Neural cell (in vitro differentiated cells): ENCODE measurements around the gene LUZP1. TPM values are rescaled to one million over a fixed set of nuclear protein-coding genes. Genes with fewer than 3 reads are reported as not detected.

ENCODE experiments used
- H2AFZ ChIP-seq: fragments of 200-600, 300-800 bp; sonication (generic), shearing (Covaris generic); 2 replicates; pipeline ENCODE4 v1.6.0; 2014; ENCODE audit warnings: low read depth, mild to moderate bottlenecking, antibody characterized with exemption, low read length, moderate library complexity
- H3F3A ChIP-seq: fragments of 200-600 bp; shearing (Covaris generic); 2 replicates; pipeline ENCODE4 v1.6.1; 2016; ENCODE audit warnings: mild to moderate bottlenecking, moderate library complexity, mixed read lengths, antibody characterized with exemption, low read length; ENCODE audit not compliant: insufficient read depth, poor library complexity, severe bottlenecking
- H3K27ac ChIP-seq: fragments of 200-600, 300-800 bp; sonication (generic), shearing (Covaris generic); 2 replicates; pipeline ENCODE4 v1.5.1; 2014; ENCODE audit warnings: mild to moderate bottlenecking, low read length, moderate library complexity
- H3K27me3 ChIP-seq: fragments of 300-800, 200-600 bp; sonication (generic), shearing (Covaris generic); 2 replicates; pipeline ENCODE4 v1.6.0; 2014; ENCODE audit warnings: mild to moderate bottlenecking, low read depth, low read length, moderate library complexity; ENCODE audit not compliant: insufficient read depth
- H3K36me3 ChIP-seq: fragments of 300-800, 200-600 bp; sonication (generic), shearing (Covaris generic); 2 replicates; pipeline ENCODE4 v1.5.1; 2014; ENCODE audit warnings: mild to moderate bottlenecking, antibody characterized with exemption, low read length, moderate library complexity; ENCODE audit not compliant: insufficient read depth
- H3K4me2 ChIP-seq: fragments of 300-800, 200-600 bp; sonication (generic), shearing (Covaris generic); 2 replicates; pipeline ENCODE4 v1.6.0; 2014; ENCODE audit warnings: mild to moderate bottlenecking, low read length
- H3K4me3 ChIP-seq: fragments of 300-800, 200-600 bp; sonication (generic), shearing (Covaris generic); 2 replicates; pipeline ENCODE4 v1.5.1; 2014; ENCODE audit warnings: mild to moderate bottlenecking, low read length, moderate library complexity
- H3K79me2 ChIP-seq: fragments of 200-600 bp; shearing (Covaris generic); replicated peaks from 2 replicates; pipeline ENCODE4 v1.6.0; 2014; ENCODE audit warnings: mild to moderate bottlenecking, low read length, moderate library complexity; ENCODE audit not compliant: insufficient read depth
- H3K9ac ChIP-seq: fragments of 300-800, 200-600 bp; sonication (generic), shearing (Covaris generic); 2 replicates; pipeline ENCODE4 v1.6.1; 2016; ENCODE audit warnings: mild to moderate bottlenecking, low read length, mixed read lengths
- H3K9me2 ChIP-seq: fragments of 200-600 bp; shearing (Covaris generic); 2 replicates; pipeline ENCODE4 v1.6.1; 2016; ENCODE audit warnings: mild to moderate bottlenecking, low read length, mixed read lengths; ENCODE audit not compliant: insufficient read depth
- H3K9me3 ChIP-seq: fragments of 200-600, 300-800 bp; sonication (generic), shearing (Covaris generic); 2 replicates; pipeline ENCODE4 v1.6.1; 2016; ENCODE audit warnings: mild to moderate bottlenecking, mixed run types, low read length, moderate library complexity, mixed read lengths
- H4K20me1 ChIP-seq: fragments of 200-600 bp; shearing (Covaris generic); 2 replicates; pipeline ENCODE4 v1.6.1; 2016; ENCODE audit warnings: mild to moderate bottlenecking, mixed run types; ENCODE audit not compliant: insufficient read depth
- CTCF ChIP-seq: fragments of 450-650 bp; IDR thresholded peaks from 2 replicates; pipeline ENCODE4 v1.5.1; 2014; ENCODE audit warnings: antibody characterized with exemption, mild to moderate bottlenecking, moderate library complexity; ENCODE audit not compliant: poor library complexity, severe bottlenecking
- EP300 ChIP-seq: fragments of 450-650 bp; conservative IDR thresholded peaks from 2 replicates; pipeline ENCODE4 v1.6.1; 2014; ENCODE audit warnings: antibody characterized with exemption, mild to moderate bottlenecking, moderate library complexity; ENCODE audit not compliant: poor library complexity, severe bottlenecking
- EZH2 ChIP-seq: fragments of 200-600, 300-800 bp; shearing (Covaris generic), sonication (generic); IDR thresholded peaks from 2 replicates; pipeline ENCODE4 v1.6.1; 2014; ENCODE audit warnings: antibody characterized with exemption, low read length, borderline replicate concordance, mild to moderate bottlenecking; ENCODE audit not compliant: insufficient read depth, poor library complexity, severe bottlenecking
- MXI1 ChIP-seq: fragments of 450-650 bp; conservative IDR thresholded peaks from 2 replicates; pipeline ENCODE4 v1.6.1; 2014; ENCODE audit warnings: antibody characterized with exemption, mild to moderate bottlenecking; ENCODE audit not compliant: poor library complexity, severe bottlenecking
- POLR2AphosphoS5 ChIP-seq: IDR thresholded peaks from 2 replicates; pipeline ENCODE4 v1.6.1; 2012
- RAD21 ChIP-seq: fragments of 450-650 bp; conservative IDR thresholded peaks from 2 replicates; pipeline ENCODE4 v1.6.1; 2014; ENCODE audit warnings: antibody characterized with exemption, mild to moderate bottlenecking, moderate library complexity
- REST ChIP-seq: IDR thresholded peaks from 2 replicates; pipeline ENCODE4 v1.6.1; 2012; ENCODE audit warnings: borderline replicate concordance
- SMC3 ChIP-seq: fragments of 450-650 bp; conservative IDR thresholded peaks from 2 replicates; pipeline ENCODE4 v1.6.1; 2014; ENCODE audit warnings: antibody characterized with exemption, mild to moderate bottlenecking, moderate library complexity; ENCODE audit not compliant: poor library complexity
- TAF1 ChIP-seq: IDR thresholded peaks from 2 replicates; pipeline ENCODE4 v1.6.1; 2012; ENCODE audit warnings: low read depth
- polyA plus RNA-seq: library from polyadenylated mRNA; depleted of rRNA; stranded (reverse); fragments of >200 nt; gene quantifications from 2 replicates; pipeline ENCODE4 v1.2.3, GENCODE V29; 2014

Gene LUZP1
- polyA plus RNA-seq, 1 donor from 2014 or later = 2.3 TPM

- H3K27ac ChIP-seq = no peak overlapping the region
- H3K9me3 ChIP-seq = no peaks in the 10 kb centered on the region
Observed at GRCh38 chr1:23135268-23135667, 33.4 kb downstream of the LUZP1 start.

GRCh38 chr1:23134055-23134454 lies 34.6 kb downstream of the LUZP1 start:
- H3K27ac ChIP-seq = no peak overlapping the region
- no peaks in the 10 kb centered on the region for H3K9me2 ChIP-seq
- no peak overlapping the region for H3K4me3 ChIP-seq
- no peaks in the 10 kb centered on the region for H4K20me1 ChIP-seq
- no peak overlapping the region for H3K9ac ChIP-seq
- no peak overlapping the region for H3K4me2 ChIP-seq
- H2AFZ ChIP-seq = no peak overlapping the region
- peaks cover 14% of the 10 kb centered on the region for H3K79me2 ChIP-seq
- no peaks in the 10 kb centered on the region for H3K27me3 ChIP-seq
- no peaks in the 10 kb centered on the region for H3F3A ChIP-seq
- H3K9me3 ChIP-seq = no peaks in the 10 kb centered on the region
- H3K36me3 ChIP-seq = no peaks in the 10 kb centered on the region
- TF ChIP-seq CTCF (no peak), POLR2AphosphoS5 (no peak), EZH2 (no peak), SMC3 (no peak), EP300 (no peak), RAD21 (no peak), TAF1 (no peak)

More at GRCh38 chr1:23135268-23135667, 33.4 kb downstream of the LUZP1 start:
- no peaks in the 10 kb centered on the region for H3F3A ChIP-seq
- H3K9me2 ChIP-seq = no peaks in the 10 kb centered on the region
- H4K20me1 ChIP-seq = no peaks in the 10 kb centered on the region
- no peaks in the 10 kb centered on the region for H3K36me3 ChIP-seq
- TF ChIP-seq EZH2 = no peak
- TF ChIP-seq EP300 = no peak
- no peak for TF ChIP-seq SMC3
- TF ChIP-seq POLR2AphosphoS5 = no peak
- no peak for TF ChIP-seq CTCF
- TF ChIP-seq RAD21 = no peak
- TF ChIP-seq MXI1 = no peak
- no peak for TF ChIP-seq REST
- no peak for TF ChIP-seq TAF1
- no peak overlapping the region for H3K9ac ChIP-seq
- H3K27me3 ChIP-seq = no peaks in the 10 kb centered on the region
- no peak overlapping the region for H3K4me3 ChIP-seq
- H3K4me2 ChIP-seq = no peak overlapping the region
- H3K79me2 ChIP-seq = peaks cover 12% of the 10 kb centered on the region
- H2AFZ ChIP-seq = no peak overlapping the region
